ENCODE results near the gene AGMO. TPM values are rescaled to one million over a fixed set of nuclear protein-coding genes. Genes with fewer than 3 reads are reported as not detected.

Gene AGMO
- total RNA-seq, 2 donors from 2014 or later: not detected

GRCh38 chr7:15352421-15353206 is 209.2 kb downstream of the AGMO start:
- no peaks in the 10 kb centered on the region for H3K36me3 Mint-ChIP-seq
- no peak overlapping the region for H3K27ac Mint-ChIP-seq
- peaks cover 8% of the 10 kb centered on the region for H3K9me3 Mint-ChIP-seq
- H3K27me3 Mint-ChIP-seq: no peaks in the 10 kb centered on the region
- DNase-seq (ENCODE audit: low spot score) (no peak), ATAC-seq (no peak)
- H3K4me3 Mint-ChIP-seq: no peak overlapping the region
- no peaks in the 10 kb centered on the region for H3K4me1 Mint-ChIP-seq (ENCODE audit: low read depth in 2 of 2)

DNA sequence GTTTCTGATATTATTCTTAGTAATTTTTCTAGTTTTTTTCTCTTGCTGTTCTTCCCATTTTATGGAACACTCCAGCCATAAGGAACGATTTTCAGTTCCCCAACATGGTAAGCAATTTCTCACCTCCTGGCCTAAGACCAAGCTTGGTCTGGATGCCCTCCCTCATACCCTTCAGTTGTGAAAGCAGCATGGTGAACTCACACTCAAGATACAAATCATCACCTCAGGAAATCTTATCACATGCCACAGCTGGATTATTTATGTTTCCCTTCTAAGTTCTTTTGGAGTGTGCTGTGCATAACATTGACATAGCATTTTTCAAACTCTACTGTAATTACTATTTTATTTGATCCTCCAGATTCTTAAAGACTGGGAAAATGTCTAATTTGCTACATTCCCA is 216.6 kb downstream of the AGMO start:
- H3K27me3 Mint-ChIP-seq: no peaks in the 10 kb centered on the region
- H3K9me3 Mint-ChIP-seq: peaks cover 18% of the 10 kb centered on the region
- no peak overlapping the region for H3K27ac Mint-ChIP-seq
- no peaks in the 10 kb centered on the region for H3K4me1 Mint-ChIP-seq (ENCODE audit: low read depth in 2 of 2)
- H3K4me3 Mint-ChIP-seq: no peak overlapping the region
- ATAC-seq (no peak), DNase-seq (ENCODE audit: low spot score) (no peak)
- H3K36me3 Mint-ChIP-seq: peaks cover 4% of the 10 kb centered on the region

GRCh38 chr7:15341817-15342216 is 220.0 kb downstream of the AGMO start:
- Mint-ChIP-seq H3K9me3 (peaks cover 12% of the 10 kb centered on the region), H3K4me3 (no peak overlapping the region), H3K27me3 (no peaks in the 10 kb centered on the region), H3K27ac (no peak overlapping the region), H3K4me1 (ENCODE audit: low read depth in 2 of 2) (no peaks in the 10 kb centered on the region), H3K36me3 (peaks cover 4% of the 10 kb centered on the region)
- DNase-seq (ENCODE audit: low spot score) (no peak), ATAC-seq (no peak)

- Mint-ChIP-seq H3K4me3 (no peak overlapping the region), H3K9me3 (peaks cover 3% of the 10 kb centered on the region), H3K36me3 (no peaks in the 10 kb centered on the region), H3K27me3 (no peaks in the 10 kb centered on the region), H3K27ac (no peak overlapping the region), H3K4me1 (ENCODE audit: low read depth in 2 of 2) (no peaks in the 10 kb centered on the region)
- no peak for ATAC-seq
- no peak for DNase-seq (ENCODE audit: low spot score)
Measured at GRCh38 chr7:15336146-15336545, 225.7 kb downstream of the AGMO start.

DNA sequence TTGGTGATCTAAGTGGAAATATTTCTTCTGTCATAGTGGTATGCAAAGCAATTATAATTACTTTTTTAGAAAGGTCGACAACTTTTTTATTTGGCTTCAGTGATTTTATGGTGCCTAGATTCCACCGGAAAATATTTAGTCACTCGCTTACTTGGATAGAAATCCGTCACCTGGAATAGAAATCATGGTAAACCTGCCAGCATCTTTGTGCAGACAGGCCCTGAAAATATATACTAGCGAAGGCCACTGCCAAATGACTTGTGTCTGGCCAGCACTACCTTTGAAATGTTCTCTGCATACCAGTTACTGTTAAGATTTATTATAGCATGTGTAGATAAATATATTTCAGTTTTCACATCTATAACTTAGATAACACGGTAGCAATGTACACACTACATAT is 226.4 kb downstream of the AGMO start:
- no peak for DNase-seq (ENCODE audit: low spot score)
- no peak overlapping the region for H3K27ac Mint-ChIP-seq
- H3K9me3 Mint-ChIP-seq: peaks cover 5% of the 10 kb centered on the region
- no peaks in the 10 kb centered on the region for H3K4me1 Mint-ChIP-seq (ENCODE audit: low read depth in 2 of 2)
- H3K27me3 Mint-ChIP-seq: no peaks in the 10 kb centered on the region
- no peak for ATAC-seq
- no peak overlapping the region for H3K4me3 Mint-ChIP-seq
- no peaks in the 10 kb centered on the region for H3K36me3 Mint-ChIP-seq

DNA sequence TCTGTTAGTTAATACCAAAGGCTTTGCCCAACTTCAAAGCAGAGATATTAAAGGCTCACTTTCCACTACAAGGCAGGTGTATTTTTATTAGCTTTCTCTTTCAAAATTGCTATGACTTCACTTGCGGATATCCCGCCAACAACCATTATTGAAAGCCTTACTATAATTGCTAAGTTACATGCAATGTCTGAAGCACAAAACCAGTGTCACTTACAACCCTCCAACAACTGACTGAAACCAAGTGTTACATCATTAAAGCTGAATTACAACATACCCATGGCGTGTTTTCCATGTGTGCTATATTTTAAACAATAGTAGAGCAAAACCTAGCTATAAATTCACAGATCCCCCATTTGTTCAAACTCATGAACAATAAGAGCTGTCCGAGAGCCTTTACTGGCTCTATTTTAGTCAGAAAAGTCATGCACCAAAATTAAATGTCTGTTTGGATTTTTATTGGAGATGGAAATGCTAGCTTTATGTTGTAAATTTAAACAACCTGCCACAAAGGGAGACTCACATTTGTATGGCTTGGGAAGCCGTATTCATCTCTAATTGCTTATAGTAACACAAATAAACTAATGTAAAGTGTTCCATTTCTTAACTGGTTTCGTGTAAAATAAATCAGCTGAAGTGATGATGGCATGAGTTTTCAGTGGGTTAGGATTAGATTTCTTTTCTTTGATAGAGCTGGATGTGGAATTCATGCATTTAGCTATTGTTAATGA is 227.1 kb downstream of the AGMO start:
- no peak for ATAC-seq
- H3K4me1 Mint-ChIP-seq (ENCODE audit: low read depth in 2 of 2): no peaks in the 10 kb centered on the region
- no peak overlapping the region for H3K4me3 Mint-ChIP-seq
- DNase-seq (ENCODE audit: low spot score): no peak
- no peaks in the 10 kb centered on the region for H3K36me3 Mint-ChIP-seq
- peaks cover 5% of the 10 kb centered on the region for H3K9me3 Mint-ChIP-seq
- no peak overlapping the region for H3K27ac Mint-ChIP-seq
- no peaks in the 10 kb centered on the region for H3K27me3 Mint-ChIP-seq

DNA sequence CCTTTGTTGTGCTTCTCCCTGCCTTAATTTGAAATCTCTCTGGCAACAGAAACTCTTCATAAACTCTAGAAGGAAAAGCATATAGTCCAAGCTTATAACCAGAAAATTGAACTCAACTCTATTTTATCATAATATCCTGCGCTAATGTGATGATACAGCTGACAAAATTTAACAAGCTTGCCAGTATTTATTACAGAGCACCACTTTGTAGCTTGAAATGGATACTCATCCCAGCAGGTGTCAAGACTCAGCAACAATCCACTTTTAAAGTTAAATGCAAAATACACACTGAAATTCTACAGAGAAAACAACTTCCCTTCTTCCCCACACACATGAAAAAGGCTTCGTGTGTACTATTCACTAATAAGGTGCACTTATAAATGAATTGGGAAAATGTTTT is 228.9 kb downstream of the AGMO start:
- ATAC-seq (no peak), DNase-seq (ENCODE audit: low spot score) (no peak)
- Mint-ChIP-seq H3K27me3 (no peaks in the 10 kb centered on the region), H3K4me3 (no peak overlapping the region), H3K4me1 (ENCODE audit: low read depth in 2 of 2) (no peaks in the 10 kb centered on the region), H3K27ac (no peak overlapping the region), H3K36me3 (no peaks in the 10 kb centered on the region), H3K9me3 (peaks cover 3% of the 10 kb centered on the region)

DNA sequence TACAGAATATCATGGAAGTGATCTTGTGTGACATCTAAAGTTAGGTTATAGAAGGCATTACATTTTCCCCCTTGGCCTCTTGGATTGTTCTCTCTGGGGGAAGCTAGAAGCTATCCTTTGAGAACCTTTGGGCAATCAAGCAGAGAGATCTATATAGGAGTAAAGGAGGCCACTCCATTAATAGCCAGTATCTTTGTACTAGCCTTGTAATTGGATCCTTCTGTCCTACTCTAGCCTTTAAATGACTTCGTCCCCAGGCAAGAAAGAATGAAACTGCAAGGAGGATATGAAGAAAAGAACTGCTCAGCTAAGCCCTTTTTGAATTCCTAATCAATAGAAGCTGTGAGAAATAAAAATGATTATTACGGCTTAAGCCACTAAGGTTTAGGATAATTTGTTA is 230.9 kb downstream of the AGMO start:
- ATAC-seq (no peak), DNase-seq (ENCODE audit: low spot score) (no peak)
- Mint-ChIP-seq H3K27ac (no peak overlapping the region), H3K9me3 (peaks cover 3% of the 10 kb centered on the region), H3K4me1 (ENCODE audit: low read depth in 2 of 2) (no peaks in the 10 kb centered on the region), H3K27me3 (no peaks in the 10 kb centered on the region), H3K36me3 (no peaks in the 10 kb centered on the region), H3K4me3 (no peak overlapping the region)

GRCh38 chr7:15327001-15327400 is 234.8 kb downstream of the AGMO start:
- H3K4me3 Mint-ChIP-seq: no peak overlapping the region
- H3K27me3 Mint-ChIP-seq: no peaks in the 10 kb centered on the region
- no peak for DNase-seq (ENCODE audit: low spot score)
- peaks cover 3% of the 10 kb centered on the region for H3K9me3 Mint-ChIP-seq
- no peak for ATAC-seq
- no peak overlapping the region for H3K27ac Mint-ChIP-seq
- H3K4me1 Mint-ChIP-seq (ENCODE audit: low read depth in 2 of 2): no peaks in the 10 kb centered on the region
- H3K36me3 Mint-ChIP-seq: no peaks in the 10 kb centered on the region

DNA sequence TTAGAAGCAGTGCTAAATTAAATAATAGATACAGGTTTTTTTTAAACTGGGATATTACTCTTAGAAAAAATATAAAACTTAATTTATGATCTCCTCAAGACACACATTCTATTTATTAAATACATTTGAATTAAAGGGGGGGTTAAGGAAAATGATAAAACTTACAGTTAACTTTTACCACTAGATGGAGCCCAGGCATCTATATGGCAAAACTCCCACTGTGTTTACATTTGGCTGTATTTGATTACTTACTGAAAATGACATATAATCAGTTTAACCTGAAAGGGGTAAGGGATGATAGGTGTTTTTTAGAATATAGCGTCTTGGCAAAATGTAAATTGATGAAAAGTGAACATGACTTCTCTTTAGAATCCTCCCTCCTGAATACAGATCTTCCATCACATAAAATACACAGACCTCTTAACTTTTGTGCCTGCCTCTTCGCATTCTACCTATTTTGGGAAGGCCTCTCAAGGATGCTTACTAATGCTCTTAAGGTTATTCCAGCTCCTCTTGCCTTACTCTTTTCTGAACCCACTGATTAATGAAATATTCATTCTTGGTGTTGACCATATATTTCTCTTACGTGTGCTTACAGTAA is 235.7 kb downstream of the AGMO start:
- Mint-ChIP-seq H3K27ac (no peak overlapping the region), H3K4me3 (no peak overlapping the region), H3K4me1 (ENCODE audit: low read depth in 2 of 2) (no peaks in the 10 kb centered on the region), H3K9me3 (peaks cover 3% of the 10 kb centered on the region), H3K27me3 (no peaks in the 10 kb centered on the region), H3K36me3 (no peaks in the 10 kb centered on the region)
- DNase-seq (ENCODE audit: low spot score) (no peak), ATAC-seq (no peak)

DNA sequence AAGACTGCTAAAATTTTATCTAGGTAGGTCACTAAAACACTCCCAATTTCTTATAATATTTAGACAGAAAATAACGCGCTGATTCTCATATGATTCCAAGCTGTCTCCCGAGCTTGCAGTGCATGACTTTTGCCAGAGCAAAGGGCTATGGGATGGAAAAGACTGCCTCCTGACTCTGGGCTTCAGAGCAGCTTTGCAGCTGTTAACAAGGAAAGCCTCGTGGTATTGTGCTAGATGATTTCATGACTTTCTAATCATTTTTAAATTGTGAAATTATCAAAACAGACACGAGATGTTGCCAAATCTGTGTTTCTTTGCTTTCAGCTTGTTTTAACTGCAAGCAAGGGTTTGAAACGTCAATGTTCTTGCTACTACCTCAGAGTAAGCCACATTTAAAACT is 238.3 kb downstream of the AGMO start:
- Mint-ChIP-seq H3K27ac (no peak overlapping the region), H3K4me1 (ENCODE audit: low read depth in 2 of 2) (no peaks in the 10 kb centered on the region), H3K4me3 (no peak overlapping the region), H3K27me3 (no peaks in the 10 kb centered on the region), H3K9me3 (no peaks in the 10 kb centered on the region), H3K36me3 (no peaks in the 10 kb centered on the region)
- ATAC-seq: no peak
- DNase-seq (ENCODE audit: low spot score): no peak

GRCh38 chr7:15317215-15317614 is 244.6 kb downstream of the AGMO start:
- Mint-ChIP-seq H3K4me1 (ENCODE audit: low read depth in 2 of 2) (no peaks in the 10 kb centered on the region), H3K9me3 (no peaks in the 10 kb centered on the region), H3K4me3 (no peak overlapping the region), H3K36me3 (no peaks in the 10 kb centered on the region), H3K27me3 (no peaks in the 10 kb centered on the region), H3K27ac (no peak overlapping the region)
- ATAC-seq: no peak
- no peak for DNase-seq (ENCODE audit: low spot score)

DNA sequence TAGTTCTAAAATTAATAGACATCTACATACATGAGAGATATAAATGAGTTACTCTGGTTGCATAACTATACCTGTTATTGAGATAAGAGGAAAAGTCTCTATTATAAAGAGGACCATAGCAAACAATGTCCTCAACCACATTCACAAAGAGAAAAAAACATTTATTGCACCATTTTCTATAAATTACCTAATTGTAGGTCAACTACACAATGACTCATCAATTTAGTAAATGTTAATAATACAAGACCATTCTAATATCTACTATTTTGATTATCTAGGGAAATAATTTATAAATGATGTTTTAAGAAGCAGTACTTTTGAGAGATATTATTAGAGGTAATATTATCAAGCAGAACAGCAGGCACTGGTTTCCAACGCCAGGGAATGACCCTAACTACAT is 246.1 kb downstream of the AGMO start:
- H3K4me1 Mint-ChIP-seq (ENCODE audit: low read depth in 2 of 2): no peaks in the 10 kb centered on the region
- H3K27me3 Mint-ChIP-seq: no peaks in the 10 kb centered on the region
- ATAC-seq (no peak), DNase-seq (ENCODE audit: low spot score) (no peak)
- no peak overlapping the region for H3K4me3 Mint-ChIP-seq
- peaks cover 4% of the 10 kb centered on the region for H3K36me3 Mint-ChIP-seq
- peaks cover 7% of the 10 kb centered on the region for H3K9me3 Mint-ChIP-seq
- no peak overlapping the region for H3K27ac Mint-ChIP-seq

DNA sequence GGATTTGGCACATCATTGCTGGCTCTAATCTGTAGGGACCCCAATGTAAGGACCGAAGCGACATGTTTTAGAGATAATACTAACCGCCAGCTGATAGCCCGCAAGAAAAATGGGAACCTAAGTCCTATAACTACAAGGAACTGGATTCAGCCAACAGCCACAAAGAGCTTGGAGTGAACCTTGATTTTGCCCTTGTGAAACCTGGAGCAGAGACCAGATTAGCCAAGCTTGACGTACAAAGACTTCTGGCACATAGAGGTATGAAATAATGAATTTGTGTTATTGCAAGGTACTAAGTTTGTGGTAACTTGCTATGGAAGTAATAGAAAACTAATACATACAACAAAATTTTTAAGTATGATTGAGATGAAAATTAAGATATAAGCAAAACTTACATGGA is 246.9 kb downstream of the AGMO start:
- Mint-ChIP-seq H3K27ac (no peak overlapping the region), H3K4me3 (no peak overlapping the region), H3K36me3 (peaks cover 5% of the 10 kb centered on the region), H3K4me1 (ENCODE audit: low read depth in 2 of 2) (no peaks in the 10 kb centered on the region), H3K9me3 (peaks cover 7% of the 10 kb centered on the region), H3K27me3 (no peaks in the 10 kb centered on the region)
- ATAC-seq: no peak
- no peak for DNase-seq (ENCODE audit: low spot score)
